Ascending aorta (tissue), 2 donors: ENCODE results near the gene MYO5C. TPM values are rescaled to one million over a fixed set of nuclear protein-coding genes. Genes with fewer than 3 reads are reported as not detected.

Experiments used
- DNase-seq, 2 donors: peaks; one replicate each; pipeline ENCODE4 v3.0.0-alpha.2; 2019; ENCODE audit warnings: low spot score in 2 of 2
- H3K27ac ChIP-seq, 2 donors: fragments of 200-600 bp; sonication (generic); one replicate each; pipeline ENCODE4 v1.5.1; 2016 to 2017; ENCODE audit warnings: mild to moderate bottlenecking in 1 of 2
- H3K27me3 ChIP-seq: fragments of 200-600 bp; sonication (generic); one replicate; pipeline ENCODE4 v1.5.1; 2017
- H3K36me3 ChIP-seq, 2 donors: fragments of 200-600 bp; sonication (generic); one replicate each; pipeline ENCODE4 v1.5.1; 2016
- H3K4me1 ChIP-seq, 2 donors: fragments of 200-600 bp; sonication (generic); one replicate each; pipeline ENCODE4 v1.5.1; 2016 to 2017; ENCODE audit warnings: mild to moderate bottlenecking in 1 of 2
- H3K4me3 ChIP-seq, 2 donors: fragments of 200-600 bp; sonication (generic); one replicate each; pipeline ENCODE4 v1.5.1; 2016 to 2017; ENCODE audit warnings: mild to moderate bottlenecking in 1 of 2
- H3K9me3 ChIP-seq, 2 donors: fragments of 200-600 bp; sonication (generic); one replicate each; pipeline ENCODE4 v1.5.1; 2016
- CTCF ChIP-seq, 3 experiments: fragments of 200-600 bp in 2 of 3; fragments of 450-650 bp in 1 of 3; sonication (generic) in 2 of 3; IDR thresholded peaks; one replicate each; pipeline ENCODE4 v1.5.1; 2016 to 2019; ENCODE audit warnings: antibody characterized with exemption in 3 of 3, mild to moderate bottlenecking in 1 of 3, moderate library complexity in 1 of 3
- intact Hi-C: fragments of 100-400 bp; cut with DNase I; formaldehyde crosslinking; loops from one replicate; pipeline ENCODE4 v1.15.1; 2023
- total RNA-seq: library from RNA; depleted of rRNA; stranded (reverse); fragments of >200 nt; gene quantifications from one replicate; pipeline ENCODE4 v1.1.0, GENCODE V29; 2016

The MYO5C gene
- total RNA-seq, 1 donor from 2014 or later, result 11.0 TPM

- intact Hi-C loops, result no loop called here
- Histone ChIP-seq H3K9me3 (no peaks in the 10 kb centered on the region), H3K36me3 (no peaks in the 10 kb centered on the region), H3K4me3 (no peak overlapping the region), H3K4me1 (no peaks in the 10 kb centered on the region), H3K27me3 (no peaks in the 10 kb centered on the region), H3K27ac (no peak overlapping the region)
- TF ChIP-seq CTCF (IDR thresholded peaks at IDR 0.05), result no peak
- no peak for DNase-seq
These were observed 12.3 kb downstream of the MYO5C start for GRCh38 chr15:52283281-52283680.

- Histone ChIP-seq H3K4me3 (no peak overlapping the region), H3K9me3 (no peaks in the 10 kb centered on the region), H3K4me1 (no peaks in the 10 kb centered on the region), H3K36me3 (no peaks in the 10 kb centered on the region), H3K27me3 (no peaks in the 10 kb centered on the region), H3K27ac (no peak overlapping the region)
- intact Hi-C loops, result no loop called here
- DNase-seq, result no peak
- TF ChIP-seq CTCF (IDR thresholded peaks at IDR 0.05), result no peak
These were observed 13.2 kb downstream of the MYO5C start for GRCh38 chr15:52282418-52282817.

- TF ChIP-seq CTCF (IDR thresholded peaks at IDR 0.05), result no peak
- Histone ChIP-seq H3K36me3 (no peaks in the 10 kb centered on the region), H3K27me3 (no peaks in the 10 kb centered on the region), H3K4me1 (no peaks in the 10 kb centered on the region), H3K27ac (no peak overlapping the region), H3K9me3 (no peaks in the 10 kb centered on the region), H3K4me3 (no peak overlapping the region)
- no peak for DNase-seq
- intact Hi-C loops, result no loop called here
These were observed 14.2 kb downstream of the MYO5C start for GRCh38 chr15:52281085-52282035.

- Histone ChIP-seq H3K4me3 (no peak overlapping the region), H3K27me3 (no peaks in the 10 kb centered on the region), H3K4me1 (no peaks in the 10 kb centered on the region), H3K9me3 (no peaks in the 10 kb centered on the region), H3K27ac (no peak overlapping the region), H3K36me3 (no peaks in the 10 kb centered on the region)
- no peak for DNase-seq
- TF ChIP-seq CTCF (IDR thresholded peaks at IDR 0.05), result no peak
- intact Hi-C loops, result no loop called here
These were observed 15.1 kb downstream of the MYO5C start for GRCh38 chr15:52280326-52281084.

- Histone ChIP-seq H3K4me3 (no peak overlapping the region), H3K27me3 (no peaks in the 10 kb centered on the region), H3K4me1 (no peaks in the 10 kb centered on the region), H3K27ac (no peak overlapping the region), H3K36me3 (no peaks in the 10 kb centered on the region), H3K9me3 (no peaks in the 10 kb centered on the region)
- no peak for DNase-seq
- intact Hi-C loops, result no loop called here
- no peak for TF ChIP-seq CTCF (IDR thresholded peaks at IDR 0.05)
These were observed 16.8 kb downstream of the MYO5C start for GRCh38 chr15:52278636-52279367.
